ENCODE results near the gene PRKAR2A.

PRKAR2A gene

GRCh38 chr3:48856469-48856868, 8.8 kb upstream of the PRKAR2A start:
- TF ChIP-seq CTCF (IDR thresholded peaks at IDR 0.05) (no peak), ZFX (IDR thresholded peaks at IDR 0.05; ENCODE audit: borderline replicate concordance) (no peak)
- H3K27ac ChIP-seq, result no peak overlapping the region

- TF ChIP-seq CTCF (IDR thresholded peaks at IDR 0.05) (no peak), ZFX (IDR thresholded peaks at IDR 0.05; ENCODE audit: borderline replicate concordance) (no peak)
- no peak overlapping the region for H3K27ac ChIP-seq
Measured at GRCh38 chr3:48855681-48856447, 8.2 kb upstream of the PRKAR2A start.

GRCh38 chr3:48852151-48852550, 4.5 kb upstream of the PRKAR2A start:
- TF ChIP-seq CTCF (IDR thresholded peaks at IDR 0.05) (no peak), ZFX (IDR thresholded peaks at IDR 0.05; ENCODE audit: borderline replicate concordance) (no peak)
- no peak overlapping the region for H3K27ac ChIP-seq

GRCh38 chr3:48851407-48851806, 3.7 kb upstream of the PRKAR2A start:
- no peak overlapping the region for H3K27ac ChIP-seq
- no peak for TF ChIP-seq CTCF (IDR thresholded peaks at IDR 0.05)

GRCh38 chr3:48848816-48849515, 1.3 kb upstream of the PRKAR2A start:
- no peak overlapping the region for H3K27ac ChIP-seq
- no peak for TF ChIP-seq ZFX (IDR thresholded peaks at IDR 0.05; ENCODE audit: borderline replicate concordance)
- TF ChIP-seq CTCF (IDR thresholded peaks at IDR 0.05), result no peak

GRCh38 chr3:48847053-48847503, 596 bp downstream of the PRKAR2A start:
- peak overlapping the region; percentile 94 for H3K27ac ChIP-seq

More at GRCh38 chr3:48847053-48847503, 596 bp downstream of the PRKAR2A start:
- TF ChIP-seq CTCF (IDR thresholded peaks at IDR 0.05) (no peak), ZFX (IDR thresholded peaks at IDR 0.05; ENCODE audit: borderline replicate concordance) (no peak)

Data from 22Rv1 (cell line).